GM21717 (cell line): ENCODE results near the gene BHLHE41.

Source experiments
- ATAC-seq: cut with Tn5 transposase; IDR thresholded peaks from one replicate; pipeline ENCODE4 v1.9.1; 2021; ENCODE audit warnings: mild to moderate bottlenecking, moderate library complexity; ENCODE audit not compliant: unreplicated experiment

Gene BHLHE41

DNA sequence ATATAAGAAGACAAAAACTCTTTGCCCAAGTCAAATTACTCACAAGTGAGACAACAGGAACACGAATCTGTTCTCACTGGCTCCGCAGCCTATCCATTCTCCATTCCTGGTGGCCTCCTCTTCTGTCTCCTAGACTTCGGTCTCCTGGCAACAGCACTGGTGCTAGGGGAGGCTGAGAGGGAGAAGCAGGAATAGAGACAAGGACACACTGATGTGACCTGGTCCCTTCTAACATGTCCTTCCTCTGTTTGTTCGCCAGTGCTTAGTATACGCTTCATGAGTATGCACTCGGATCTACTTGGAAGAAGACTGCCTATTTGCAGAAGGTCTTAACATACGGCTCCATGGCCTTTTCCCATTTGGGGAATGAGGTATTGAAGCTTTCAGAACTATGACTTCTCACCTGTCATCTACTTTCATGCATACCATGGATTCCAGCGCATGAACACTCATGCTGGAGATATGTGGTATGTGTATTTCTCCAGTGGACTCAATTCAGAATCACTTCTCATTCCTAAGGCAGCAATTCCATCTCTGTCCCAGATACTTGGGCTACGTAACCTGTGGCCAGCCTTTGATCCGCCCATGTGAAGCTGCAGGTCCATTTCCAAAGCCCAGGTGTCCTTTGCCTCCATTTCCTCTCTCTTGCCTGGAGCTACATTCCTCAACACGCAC, 33.9 kb downstream of the BHLHE41 start:
- no peak for ATAC-seq

DNA sequence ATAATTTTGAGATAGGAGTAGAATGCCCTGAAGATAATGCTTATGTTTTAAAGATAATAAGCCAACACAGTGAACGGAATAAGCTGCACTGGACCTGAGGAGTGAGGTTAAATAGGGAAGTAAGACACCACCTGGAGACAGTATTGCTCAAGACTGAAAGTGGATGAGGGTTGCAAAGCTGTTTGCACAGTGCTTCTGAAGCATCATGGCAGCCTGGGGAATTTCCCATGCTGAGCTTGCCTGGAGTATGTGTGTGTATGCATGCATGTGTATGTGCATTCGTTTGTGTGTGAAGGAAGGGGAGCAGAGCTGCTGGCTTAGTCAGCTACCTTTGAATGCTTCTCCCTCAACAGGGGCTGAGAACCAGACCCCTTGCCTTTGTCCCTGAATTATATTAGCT, 35.8 kb downstream of the BHLHE41 start:
- peak; percentile 99 for ATAC-seq

DNA sequence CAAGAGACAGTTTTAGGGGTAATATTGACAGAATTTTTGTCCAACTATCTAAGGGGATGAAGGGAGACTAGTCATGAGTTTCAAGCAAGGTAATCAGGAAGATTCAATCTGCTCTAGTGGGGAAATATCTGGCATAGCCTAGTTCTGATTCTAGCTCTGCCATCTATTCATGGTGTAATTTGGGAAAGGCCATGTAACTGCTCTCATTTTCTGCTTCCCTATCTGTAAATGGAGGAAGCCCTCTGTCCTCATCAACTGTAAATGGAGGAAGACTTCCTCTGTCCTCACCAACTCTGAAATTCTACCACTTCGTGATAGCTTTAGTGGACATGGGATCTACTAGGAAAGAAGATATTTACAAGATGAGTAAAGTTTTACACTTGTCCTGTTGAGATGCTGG, 37.9 kb downstream of the BHLHE41 start:
- ATAC-seq = no peak

DNA sequence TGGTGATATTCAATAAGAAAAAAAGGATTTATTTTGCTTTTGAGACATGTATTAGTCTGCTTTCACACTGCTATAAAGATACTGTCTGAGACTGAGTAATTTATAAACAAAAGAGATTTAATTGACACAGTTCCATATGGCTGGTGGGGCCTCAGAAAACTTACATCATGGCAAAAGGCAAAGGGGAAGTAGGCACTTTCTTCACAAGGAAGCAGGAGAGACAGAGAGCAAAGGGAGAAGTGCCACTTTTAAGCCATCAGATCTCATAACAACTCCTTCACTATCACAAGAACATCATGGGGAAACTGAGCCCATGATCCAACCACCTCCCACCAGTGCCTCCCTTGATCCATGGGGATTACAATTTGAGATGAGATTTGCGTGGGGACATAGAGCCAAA, 43.9 kb downstream of the BHLHE41 start:
- no peak for ATAC-seq

DNA sequence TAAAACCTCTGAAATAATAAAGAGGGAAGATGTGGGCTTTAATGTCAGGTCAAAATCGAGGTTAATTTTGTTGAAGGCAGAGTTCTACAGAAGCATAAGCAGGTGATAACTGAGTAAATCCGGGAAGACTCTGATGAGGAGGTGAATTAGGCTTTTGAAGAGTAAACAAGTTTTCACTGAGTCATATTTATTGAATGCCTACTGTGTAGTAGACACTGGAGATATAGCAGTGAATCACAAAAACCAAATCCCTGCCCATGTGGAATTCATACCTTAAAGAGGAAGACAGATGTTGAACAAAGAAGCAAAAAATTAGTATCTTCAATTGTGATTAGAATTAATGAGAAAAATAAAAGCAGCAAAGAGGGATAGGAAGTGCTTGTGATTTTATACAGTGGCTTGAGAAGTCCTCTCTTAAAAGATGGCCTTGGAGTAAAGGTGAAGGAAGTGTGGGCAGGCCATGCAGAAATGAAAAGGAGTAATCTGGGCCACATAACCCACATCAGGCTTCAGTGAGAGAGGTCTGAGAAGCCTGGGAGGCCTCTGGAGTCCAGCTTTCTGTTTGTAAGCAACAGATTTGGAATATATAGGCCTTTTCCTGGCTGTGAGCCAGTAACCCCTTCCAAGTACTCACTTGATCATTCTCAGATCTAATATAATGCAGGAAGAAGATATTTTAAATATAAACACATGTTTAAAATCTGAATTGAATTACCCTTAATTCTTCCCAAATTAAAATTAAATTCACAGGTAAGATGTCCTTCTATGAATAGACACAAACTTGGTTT, 46.7 kb downstream of the BHLHE41 start:
- ATAC-seq = no peak
